HG03460 (cell line): ENCODE data around the gene GCM1.
A peak's percentile ranks its signal among the peaks of the same experiment; 100 is the strongest.

Experiments
- ATAC-seq: cut with Tn5 transposase; IDR thresholded peaks from one replicate; pipeline ENCODE4 v1.9.1; 2021; ENCODE audit not compliant: unreplicated experiment

GCM1 gene

DNA sequence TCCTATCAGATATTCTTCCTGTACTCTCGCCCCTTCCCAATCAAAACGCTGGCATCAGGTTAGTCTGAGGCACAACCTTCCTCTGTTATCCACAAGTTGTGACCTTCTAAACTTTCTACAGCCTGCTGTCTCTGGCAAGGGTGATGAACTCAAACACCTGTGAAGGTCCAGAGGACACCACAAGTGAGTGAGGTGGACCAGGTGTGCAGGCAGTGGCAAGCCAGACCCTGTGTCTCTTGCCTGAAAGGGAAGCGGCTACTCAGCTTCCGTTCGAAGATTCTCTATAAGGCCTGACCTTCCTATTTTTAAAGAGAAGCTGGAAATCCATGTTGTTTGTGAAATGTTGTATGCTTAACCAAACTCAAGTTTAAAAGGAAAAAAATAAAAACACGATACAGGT lies 36.8 kb downstream of the GCM1 start:
- ATAC-seq = no peak

DNA sequence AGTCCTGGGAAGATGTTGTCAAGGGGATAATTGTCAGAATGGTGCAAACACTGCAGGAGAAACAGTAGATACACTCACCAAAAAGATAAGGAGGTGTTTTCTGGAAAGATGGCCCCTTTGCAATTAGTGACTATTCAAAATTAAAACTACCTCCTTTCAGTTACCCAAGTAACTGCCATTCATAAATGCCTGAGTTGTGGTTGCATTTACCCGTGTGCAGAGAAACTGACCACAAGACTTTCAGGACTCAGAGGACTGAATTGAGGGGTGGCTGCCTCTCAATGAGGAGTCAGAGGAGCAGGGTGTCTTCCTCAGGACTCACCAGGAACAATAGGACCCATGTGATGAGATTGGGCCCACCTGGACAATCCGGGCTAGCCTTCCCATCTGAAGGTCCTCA lies 39.0 kb downstream of the GCM1 start:
- peak; percentile 79 for ATAC-seq

- no peak for ATAC-seq
Measured at GRCh38 chr6:53107091-53107490, 41.5 kb downstream of the GCM1 start.

DNA sequence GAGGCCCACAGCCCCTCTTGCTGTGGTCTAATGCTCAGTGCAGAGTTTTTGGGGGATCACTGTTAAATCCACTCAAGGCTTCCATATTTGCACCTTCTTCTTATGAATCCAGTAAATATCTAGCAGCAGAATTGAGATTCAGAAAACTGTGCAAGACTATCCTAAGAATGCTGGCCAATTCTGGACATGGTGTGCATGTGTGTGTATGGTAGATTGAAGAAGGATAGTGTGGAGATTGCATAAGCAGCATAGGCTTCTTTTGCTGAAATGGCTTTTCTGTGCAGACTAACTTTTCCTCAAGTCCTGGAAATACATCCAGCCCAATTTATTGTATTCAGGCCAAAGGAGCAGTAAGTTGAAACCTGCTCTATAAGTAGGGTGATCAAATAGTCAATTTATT lies 43.7 kb downstream of the GCM1 start:
- no peak for ATAC-seq

DNA sequence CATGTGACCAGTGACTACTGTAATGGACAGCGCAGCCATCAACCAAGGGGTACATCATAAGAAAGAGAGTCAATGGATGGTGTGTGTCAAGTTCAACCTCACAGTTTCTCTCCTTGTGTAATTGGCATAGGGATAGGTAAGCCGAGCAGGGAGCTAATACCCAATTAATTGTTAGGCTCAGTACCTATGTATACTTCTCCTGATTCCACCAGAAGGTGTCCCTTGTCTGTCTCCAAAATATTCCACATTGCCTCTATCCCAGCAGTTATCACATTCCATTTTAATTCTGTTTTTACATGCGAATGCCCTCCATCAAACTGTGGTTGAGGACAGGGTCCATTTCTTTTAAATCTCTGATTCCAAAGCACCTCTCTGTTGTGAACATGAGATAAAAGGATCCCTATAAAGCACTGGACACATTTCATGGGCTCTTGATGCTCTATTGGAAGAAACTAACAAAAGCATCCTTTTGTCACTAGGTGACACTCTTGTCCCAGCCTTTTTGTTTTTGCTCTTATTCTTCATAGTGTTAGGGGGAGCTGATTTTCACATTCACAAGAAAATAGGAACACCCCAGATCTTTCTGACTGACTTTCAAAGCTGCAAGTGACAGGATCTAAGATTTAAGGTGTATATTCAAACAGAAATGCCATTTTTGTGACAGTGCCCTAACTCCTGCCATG lies 44.5 kb downstream of the GCM1 start:
- ATAC-seq = no peak

- ATAC-seq = no peak
Measured at GRCh38 chr6:53101006-53101405, 47.6 kb downstream of the GCM1 start.

- ATAC-seq = no peak
Measured at GRCh38 chr6:53100561-53100960, 48.1 kb downstream of the GCM1 start.

- ATAC-seq = no peak
Measured at GRCh38 chr6:53095716-53096115, 52.9 kb downstream of the GCM1 start.

- ATAC-seq = no peak
Measured at GRCh38 chr6:53095270-53095669, 53.4 kb downstream of the GCM1 start.

DNA sequence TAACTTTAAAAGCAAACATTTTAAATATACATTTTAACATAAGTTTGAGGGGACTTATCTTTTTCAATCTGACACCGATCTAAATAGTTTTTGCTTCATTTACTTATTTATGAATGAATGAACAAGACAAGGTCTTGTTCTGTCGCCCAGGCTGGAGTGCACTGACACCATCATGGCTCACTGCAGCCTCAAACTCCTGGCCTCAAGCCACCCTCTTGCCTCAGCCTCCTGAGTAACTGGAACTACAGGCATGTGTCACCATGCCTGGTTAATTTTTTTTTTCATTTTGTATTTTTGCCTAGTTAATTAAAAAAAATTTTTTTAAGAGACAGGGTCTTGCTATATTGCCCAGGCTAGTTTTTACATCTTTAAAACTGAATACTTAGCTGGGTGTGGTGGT lies 58.1 kb downstream of the GCM1 start:
- ATAC-seq = no peak

- no peak for ATAC-seq
Measured at GRCh38 chr6:53089948-53090347, 58.7 kb downstream of the GCM1 start.

GRCh38 chr6:53086302-53086701 lies 62.3 kb downstream of the GCM1 start:
- ATAC-seq = no peak

DNA sequence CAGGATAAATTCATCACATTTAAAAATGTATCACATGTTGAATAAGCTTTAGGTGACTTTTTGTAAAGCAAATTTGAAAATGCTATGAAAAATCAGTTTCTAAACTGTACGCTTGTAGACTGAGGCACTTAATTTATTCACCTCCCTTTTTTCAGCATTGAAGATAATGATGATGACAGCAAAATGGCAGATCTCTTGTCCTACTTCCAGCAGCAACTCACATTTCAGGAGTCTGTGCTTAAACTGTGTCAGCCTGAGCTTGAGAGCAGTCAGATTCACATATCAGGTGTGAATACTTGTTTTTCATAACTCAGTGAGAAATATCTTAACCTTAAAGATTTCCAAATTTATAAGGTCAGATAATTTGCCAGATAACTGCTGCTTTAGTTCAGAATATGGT lies 67.8 kb downstream of the GCM1 start:
- no peak for ATAC-seq
